Loucy (cell line): ENCODE data around the gene VAMP4.

Experiments
- EZH2phosphoT487 ChIP-seq: fragments of 200-600 bp; IDR thresholded peaks from 2 replicates; pipeline ENCODE4 v1.6.1; 2018; ENCODE audit warnings: antibody characterized with exemption, mild to moderate bottlenecking, moderate library complexity, borderline replicate concordance
- TF ChIP-seq, protein P1 (sequence below): fragments of 200-600 bp; sonication (generic); conservative IDR thresholded peaks from 2 replicates; pipeline ENCODE4 v1.5.1; 2014; ENCODE audit warnings: mild to moderate bottlenecking, antibody characterized with exemption, low read length

DNA sequence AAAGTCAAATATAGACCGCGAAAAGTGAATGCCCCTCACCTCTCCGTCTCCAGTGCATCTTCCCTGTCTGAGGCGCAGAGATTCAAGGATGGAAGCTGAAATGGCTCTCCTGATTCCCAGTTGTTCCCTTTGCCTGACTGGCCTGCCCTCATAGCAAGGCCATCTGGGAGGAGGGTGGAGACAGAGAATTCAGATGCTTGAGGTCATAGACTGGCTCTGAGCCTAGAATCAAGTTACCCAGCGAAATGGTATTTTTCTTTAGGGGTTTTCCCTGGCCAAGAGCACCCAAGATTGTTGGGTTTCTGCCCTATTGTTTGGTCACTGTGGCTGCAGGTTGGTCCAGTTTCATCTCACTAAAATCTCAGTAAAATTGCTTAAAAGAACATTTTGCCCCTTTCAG, 46.8 kb upstream of the VAMP4 start:
- TF ChIP-seq, protein P1, sequence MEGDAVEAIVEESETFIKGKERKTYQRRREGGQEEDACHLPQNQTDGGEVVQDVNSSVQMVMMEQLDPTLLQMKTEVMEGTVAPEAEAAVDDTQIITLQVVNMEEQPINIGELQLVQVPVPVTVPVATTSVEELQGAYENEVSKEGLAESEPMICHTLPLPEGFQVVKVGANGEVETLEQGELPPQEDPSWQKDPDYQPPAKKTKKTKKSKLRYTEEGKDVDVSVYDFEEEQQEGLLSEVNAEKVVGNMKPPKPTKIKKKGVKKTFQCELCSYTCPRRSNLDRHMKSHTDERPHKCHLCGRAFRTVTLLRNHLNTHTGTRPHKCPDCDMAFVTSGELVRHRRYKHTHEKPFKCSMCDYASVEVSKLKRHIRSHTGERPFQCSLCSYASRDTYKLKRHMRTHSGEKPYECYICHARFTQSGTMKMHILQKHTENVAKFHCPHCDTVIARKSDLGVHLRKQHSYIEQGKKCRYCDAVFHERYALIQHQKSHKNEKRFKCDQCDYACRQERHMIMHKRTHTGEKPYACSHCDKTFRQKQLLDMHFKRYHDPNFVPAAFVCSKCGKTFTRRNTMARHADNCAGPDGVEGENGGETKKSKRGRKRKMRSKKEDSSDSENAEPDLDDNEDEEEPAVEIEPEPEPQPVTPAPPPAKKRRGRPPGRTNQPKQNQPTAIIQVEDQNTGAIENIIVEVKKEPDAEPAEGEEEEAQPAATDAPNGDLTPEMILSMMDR = no peak
- no peak for TF ChIP-seq EZH2phosphoT487
